HG03442 (cell line): Measurements from ENCODE around the gene FNDC5.
A peak's percentile ranks its signal among the peaks of the same experiment; 100 is the strongest.

Experiments used
- ATAC-seq: cut with Tn5 transposase; IDR thresholded peaks from one replicate; pipeline ENCODE4 v1.9.1; 2021; ENCODE audit warnings: mild to moderate bottlenecking, moderate library complexity; ENCODE audit not compliant: unreplicated experiment

FNDC5 gene

GRCh38 chr1:32817815-32818786, 52.6 kb downstream of the FNDC5 start:
- ATAC-seq: peak; percentile 8

- ATAC-seq: peak; percentile 80
These were observed 53.4 kb downstream of the FNDC5 start, which contains the start of the genes S100PBP and YARS1 for GRCh38 chr1:32817159-32817814. Gene S100PBP (plus strand): TSS chr1:32817653. CDS start chr1:32826100, 8,447 bp downstream. Gene YARS1 (minus strand): TSS chr1:32817358. CDS start chr1:32817244, 114 bp downstream.

DNA sequence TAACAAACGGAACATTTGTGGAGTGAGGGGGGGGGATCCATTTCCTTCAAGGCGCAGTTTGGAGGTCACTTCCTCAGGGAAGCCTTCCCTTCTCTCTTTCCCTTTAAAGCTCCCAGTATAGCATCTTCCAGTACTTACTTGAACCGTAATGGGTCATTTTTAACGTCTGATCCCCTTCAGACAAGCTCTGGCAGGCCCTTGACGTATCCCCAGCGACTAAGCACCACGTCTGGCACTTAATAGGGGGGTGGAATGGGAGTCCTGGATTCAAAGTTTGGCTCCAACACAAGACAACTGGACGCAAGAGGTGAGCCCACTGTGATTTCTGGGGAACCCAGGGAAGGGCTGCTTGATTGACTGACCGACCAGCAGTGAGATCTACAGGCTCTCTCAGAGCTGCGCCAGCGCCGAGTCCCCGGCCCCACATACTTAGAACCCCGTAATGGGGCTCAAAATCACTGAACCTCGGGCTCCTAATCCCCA, 54.0 kb downstream of the FNDC5 start:
- peak; percentile 9 for ATAC-seq

- ATAC-seq: no peak
These were observed 56.6 kb downstream of the FNDC5 start for GRCh38 chr1:32813941-32814739.
